Suprapubic skin (tissue), 4 donors: ENCODE measurements around the gene TMCC2. TPM values are rescaled to one million over a fixed set of nuclear protein-coding genes. Genes with fewer than 3 reads are reported as not detected.
A peak's percentile ranks its signal among the peaks of the same experiment; 100 is the strongest.

Experiments used
- DNase-seq, 2 donors: peaks; one replicate each; pipeline ENCODE4 v3.0.0-alpha.2; 2019; ENCODE audit warnings: low spot score in 2 of 2
- H3K27ac ChIP-seq: fragments of 200-600 bp; sonication (generic); one replicate; pipeline ENCODE4 v1.5.1; 2019
- H3K27me3 ChIP-seq: fragments of 200-600 bp; sonication (generic); one replicate; pipeline ENCODE4 v1.5.1; 2019
- H3K36me3 ChIP-seq: fragments of 200-600 bp; sonication (generic); one replicate; pipeline ENCODE4 v1.5.1; 2019
- H3K4me1 ChIP-seq: fragments of 200-600 bp; sonication (generic); one replicate; pipeline ENCODE4 v1.5.1; 2019
- H3K4me3 ChIP-seq: fragments of 200-600 bp; sonication (generic); one replicate; pipeline ENCODE4 v1.5.1; 2019; ENCODE audit warnings: mild to moderate bottlenecking
- H3K9me3 ChIP-seq: fragments of 200-600 bp; sonication (generic); one replicate; pipeline ENCODE4 v1.5.1; 2019
- CTCF ChIP-seq, 2 donors: fragments of 200-600 bp in 1 of 2; fragments of 450-650 bp in 1 of 2; sonication (generic) in 1 of 2; IDR thresholded peaks; one replicate each; pipeline ENCODE4 v1.5.1; 2016 to 2019; ENCODE audit warnings: antibody characterized with exemption in 2 of 2, mild to moderate bottlenecking in 1 of 2, moderate library complexity in 1 of 2
- EP300 ChIP-seq: sonication (generic); formaldehyde crosslinking; IDR thresholded peaks from one replicate; pipeline ENCODE4 v1.6.1; 2017; ENCODE audit warnings: antibody characterized with exemption
- POLR2A ChIP-seq, 2 donors: fragments of 450-650 bp; IDR thresholded peaks; one replicate each; pipeline ENCODE4 v1.6.1; 2017; ENCODE audit warnings: antibody characterized with exemption in 2 of 2, mild to moderate bottlenecking in 2 of 2, moderate library complexity in 2 of 2
- POLR2AphosphoS5 ChIP-seq, 3 donors: sonication (generic); formaldehyde crosslinking; IDR thresholded peaks; one replicate each; pipeline ENCODE4 v1.6.1; 2017; ENCODE audit warnings: antibody characterized with exemption in 3 of 3
- WGBS: methylation state at CpG from one replicate; pipeline ENCODE4 v1.1.5; 2018; 5-methylcytosine and 5-hydroxymethylcytosine counted together
- total RNA-seq, 4 donors: library from RNA; depleted of rRNA; stranded (reverse); fragments of >200 nt; gene quantifications; one replicate each; pipeline ENCODE4 v1.1.0, GENCODE V29; 2016

TMCC2 gene
- total RNA-seq, 4 donors from 2014 or later: 3.1 to 4.3 (median 4.1) TPM

DNA sequence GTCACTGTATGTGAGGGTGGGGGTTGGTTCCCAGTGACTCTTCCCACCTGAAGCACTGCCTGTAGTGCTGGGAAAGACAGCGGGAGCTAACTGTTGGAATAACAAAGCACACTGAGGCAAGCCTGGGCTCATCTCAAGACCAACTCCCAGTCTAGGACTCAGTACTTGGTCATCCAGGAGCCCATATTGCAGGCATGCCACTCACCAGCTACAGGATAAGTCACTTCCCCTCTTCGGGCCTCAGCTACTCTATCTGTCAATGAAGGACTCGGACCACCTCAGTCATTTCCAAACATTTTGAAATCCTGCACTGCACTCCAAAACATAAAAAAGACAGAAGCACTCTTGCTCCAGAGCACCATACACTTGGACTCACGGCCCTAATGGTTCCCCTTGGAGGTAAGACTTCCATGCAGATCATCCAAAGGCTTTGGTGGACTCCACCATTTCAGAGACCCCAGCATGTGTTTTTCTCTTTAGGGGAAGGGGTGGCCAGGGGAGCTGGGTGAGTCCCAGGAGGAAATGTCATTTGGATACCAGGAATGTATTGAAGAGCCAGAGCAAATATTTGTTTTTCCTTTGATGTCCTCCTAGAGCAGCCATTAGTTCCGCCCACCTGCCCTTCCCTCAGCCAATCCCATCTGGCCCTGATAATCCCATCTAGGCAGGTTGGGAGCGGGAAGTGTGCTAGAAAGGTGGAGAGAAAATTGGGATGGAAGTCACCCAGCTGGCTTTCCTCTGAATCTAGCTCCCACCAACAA lies 90.7 kb downstream of the TMCC2 start:
- H3K4me3 ChIP-seq: peak overlapping the region; percentile 67
- WGBS: 80% methylated on average over 6 of the region's 6 CpGs
- no peaks in the 10 kb centered on the region for H3K27me3 ChIP-seq
- no peaks in the 10 kb centered on the region for H3K36me3 ChIP-seq
- H3K9me3 ChIP-seq: no peaks in the 10 kb centered on the region
- no peak for DNase-seq
- H3K4me1 ChIP-seq: peaks cover 68% of the 10 kb centered on the region
- TF ChIP-seq CTCF (IDR thresholded peaks at IDR 0.05): no peak
- no peak for TF ChIP-seq EP300
- TF ChIP-seq POLR2AphosphoS5 (IDR thresholded peaks at IDR 0.05): no peak
- TF ChIP-seq POLR2A (IDR thresholded peaks at IDR 0.05): no peak
- peak overlapping the region; percentile 43 for H3K27ac ChIP-seq

DNA sequence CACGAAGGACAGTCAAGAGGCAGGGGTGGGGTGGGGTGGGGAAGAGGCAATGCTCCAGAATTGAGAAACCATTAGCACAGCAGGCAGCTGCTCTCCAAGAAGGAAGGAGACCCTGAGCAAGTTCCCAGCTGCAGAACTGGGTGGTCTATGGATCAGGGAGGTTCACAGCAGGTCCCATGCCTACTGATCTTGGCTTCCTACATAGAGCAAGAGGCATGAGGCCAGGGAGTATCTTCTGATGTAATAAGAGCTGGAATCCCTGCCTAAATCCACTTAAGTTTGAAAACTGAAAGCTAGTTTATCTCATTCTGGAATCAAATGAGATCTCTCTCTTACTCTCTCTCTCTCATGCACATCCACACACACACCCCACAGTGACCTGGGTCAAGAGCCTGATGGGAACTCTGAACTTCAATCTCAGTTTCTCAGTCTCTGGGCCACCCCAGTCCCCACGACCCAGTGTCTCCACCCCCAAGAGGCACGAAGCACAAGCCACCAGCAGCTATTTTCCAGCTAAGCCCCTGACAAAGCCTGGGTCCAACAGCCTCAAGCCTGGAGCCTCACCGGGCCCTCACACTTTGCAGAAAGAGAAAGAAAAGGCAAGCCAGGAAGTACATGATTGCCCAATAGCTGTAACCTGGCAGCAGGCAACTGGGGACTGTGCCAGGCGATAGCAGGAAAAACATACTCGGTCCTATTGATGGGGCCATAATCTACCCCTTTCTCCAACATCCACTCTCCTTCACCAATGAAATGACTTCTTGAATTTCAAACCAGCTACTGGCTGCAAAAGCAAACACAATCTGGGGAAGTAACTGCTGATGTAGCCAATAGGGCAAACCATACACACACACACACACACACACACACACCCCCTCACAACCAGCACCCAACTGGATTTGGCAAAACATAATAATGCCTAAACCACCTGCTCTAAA lies 91.6 kb downstream of the TMCC2 start:
- WGBS: 27% methylated on average over 6 of the region's 6 CpGs
- Histone ChIP-seq H3K9me3 (no peaks in the 10 kb centered on the region), H3K27me3 (no peaks in the 10 kb centered on the region), H3K27ac (peak overlapping the region; percentile 7), H3K4me1 (peaks cover 64% of the 10 kb centered on the region), H3K4me3 (peak overlapping the region; percentile 67), H3K36me3 (no peaks in the 10 kb centered on the region)
- TF ChIP-seq CTCF (IDR thresholded peaks at IDR 0.05): no peak
- TF ChIP-seq EP300: no peak
- no peak for TF ChIP-seq POLR2A (IDR thresholded peaks at IDR 0.05)
- no peak for TF ChIP-seq POLR2AphosphoS5 (IDR thresholded peaks at IDR 0.05)
- peak in 1 of 2 donors; percentile 77 for DNase-seq

DNA sequence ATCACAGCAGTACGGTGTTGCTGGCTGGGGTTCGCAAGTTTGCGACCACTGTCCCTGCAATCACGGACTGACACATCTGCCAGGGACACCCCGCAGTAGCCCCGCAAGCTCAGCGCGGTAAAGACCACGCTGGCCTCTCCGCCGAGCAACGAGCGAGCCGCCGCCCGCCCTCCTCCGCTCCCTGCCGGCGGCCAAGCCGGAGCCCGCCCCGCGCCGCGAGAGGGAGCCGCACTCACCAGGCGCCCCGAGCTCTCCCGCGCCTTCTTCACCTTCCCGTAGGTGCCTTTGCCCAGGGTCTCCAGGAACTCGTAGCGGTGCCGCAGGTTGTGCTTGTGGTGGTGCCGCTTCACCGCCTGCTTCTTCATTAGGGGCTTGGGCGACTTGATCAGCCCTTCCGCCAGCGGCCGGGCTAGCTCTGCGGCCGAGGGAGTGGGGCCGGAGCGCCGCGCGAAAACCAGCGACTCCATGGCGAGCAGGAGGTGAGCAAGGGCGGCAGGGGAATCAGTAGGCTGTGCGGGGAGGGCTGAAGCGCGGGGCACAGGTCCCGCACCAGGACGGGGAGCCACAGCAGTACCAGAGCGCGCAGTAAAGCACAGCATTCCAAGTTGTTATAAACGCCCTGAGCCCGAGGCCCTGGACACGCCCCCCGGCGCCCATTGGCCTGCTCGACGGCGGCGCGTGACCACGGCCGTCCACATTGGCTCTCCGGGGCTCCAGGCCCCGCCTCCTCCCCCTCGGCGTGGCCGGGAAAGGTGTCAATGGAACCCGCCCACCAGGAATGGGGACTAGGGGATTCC lies 93.6 kb downstream of the TMCC2 start, which contains the start of gene NUAK2:
Gene NUAK2 (minus strand): TSS at position 584 of the 797 bp plus-strand sequence. CDS start 117 bp downstream, at position 467.
- H3K27me3 ChIP-seq: peaks cover 3% of the 10 kb centered on the region
- peak within 1 kb of the TSS; percentile 78 for H3K27ac ChIP-seq
- H3K9me3 ChIP-seq: no peaks in the 10 kb centered on the region
- H3K4me1 ChIP-seq: peaks cover 57% of the 10 kb centered on the region
- no peaks in the 10 kb centered on the region for H3K36me3 ChIP-seq
- TF ChIP-seq CTCF (IDR thresholded peaks at IDR 0.05): peak in 1 of 2 donors; percentile 49
- no peak for TF ChIP-seq EP300
- TF ChIP-seq POLR2AphosphoS5 (IDR thresholded peaks at IDR 0.05): no peak
- TF ChIP-seq POLR2A (IDR thresholded peaks at IDR 0.05): peak; percentile 17 to 25
- WGBS: 2% methylated on average over 20 of the region's 75 CpGs
- peak within 1 kb of the TSS; percentile 67 for H3K4me3 ChIP-seq
- DNase-seq: peak; percentile 89 to 92

DNA sequence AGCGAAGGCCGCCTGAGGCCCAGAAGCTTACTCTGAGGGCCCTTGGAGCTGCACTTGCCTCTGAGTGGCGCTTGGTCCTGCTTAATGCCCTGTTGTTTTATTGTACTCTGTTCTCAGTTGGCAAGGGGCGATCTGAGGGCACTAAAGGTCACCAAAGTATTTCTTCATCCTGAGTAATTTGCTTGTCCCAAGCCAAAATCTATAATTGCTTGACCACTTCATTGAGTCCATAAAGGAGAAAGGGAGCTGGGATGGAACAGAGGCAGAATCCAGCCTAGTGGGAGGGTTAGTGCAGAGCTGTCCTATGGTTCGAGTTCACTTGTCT lies 94.2 kb downstream of the TMCC2 start:
- TF ChIP-seq POLR2AphosphoS5 (IDR thresholded peaks at IDR 0.05): no peak
- no peak for TF ChIP-seq EP300
- no peak for TF ChIP-seq CTCF (IDR thresholded peaks at IDR 0.05)
- no peak for TF ChIP-seq POLR2A (IDR thresholded peaks at IDR 0.05)
- Histone ChIP-seq H3K4me1 (peaks cover 53% of the 10 kb centered on the region), H3K9me3 (no peaks in the 10 kb centered on the region), H3K27me3 (peaks cover 3% of the 10 kb centered on the region), H3K4me3 (peak overlapping the region; percentile 67), H3K27ac (no peak overlapping the region), H3K36me3 (no peaks in the 10 kb centered on the region)
- 61% methylated on average over 4 of the region's 5 CpGs for WGBS
- no peak for DNase-seq

Other genes with a start within 250 kb of the TMCC2 start
- 10 to 100 TPM in 1 of 4 donors, 1 to 10 TPM in 1, under 1 TPM in 2; 0.68 to 13.3 (median 1.7) TPM for gene CNTN2, start 184.7 kb upstream of the TMCC2 start, total RNA-seq
- gene TMEM81, start 143.5 kb upstream of the TMCC2 start, total RNA-seq: 1 to 10 TPM in 3 of 4 donors, under 1 TPM in 1; 0.76 to 4.7 (median 2.8) TPM
- 10 to 100 TPM; 12.8 to 21.5 (median 19.0) TPM for gene RBBP5, start 106.0 kb upstream of the TMCC2 start, total RNA-seq
- gene DSTYK, start 16.2 kb upstream of the TMCC2 start, total RNA-seq: 10 to 100 TPM; 12.3 to 19.5 (median 17.4) TPM
- 10 to 100 TPM; 16.2 to 41.2 (median 30.2) TPM for gene NUAK2, start 93.8 kb downstream of the TMCC2 start, total RNA-seq
- 1 to 10 TPM in 1 of 4 donors, under 1 TPM in 2, not detected in 1; 0.30 to 3.5 (median 0.62) TPM for gene KLHDC8A, start 129.0 kb downstream of the TMCC2 start, total RNA-seq
- 1 to 10 TPM in 1 of 4 donors, not detected in 3; 5.1 TPM for gene LEMD1, start 194.1 kb downstream of the TMCC2 start, total RNA-seq
- not detected for gene BLACAT1, start 228.1 kb downstream of the TMCC2 start, total RNA-seq